Upper lobe of right lung (tissue), 1 donor: ENCODE results near the gene SLC39A7. TPM values are rescaled to one million over a fixed set of nuclear protein-coding genes. Genes with fewer than 3 reads are reported as not detected.

Source experiments
- ATAC-seq: fragments of 200-7000 bp; cut with Tn5 transposase; one replicate; pipeline ENCODE4 v1.9.1; 2020; ENCODE audit warnings: mild to moderate bottlenecking, moderate library complexity
- DNase-seq: peaks from one replicate; pipeline ENCODE4 v3.0.0-alpha.2; 2020
- H3K27ac ChIP-seq: fragments of 200-600 bp; one replicate; pipeline ENCODE4 v1.8.0; 2022
- H3K27me3 ChIP-seq: fragments of 200-600 bp; one replicate; pipeline ENCODE4 v1.8.0; 2022; ENCODE audit warnings: mild to moderate bottlenecking
- H3K36me3 ChIP-seq: fragments of 200-600 bp; one replicate; pipeline ENCODE4 v1.8.0; 2022
- H3K4me1 ChIP-seq: fragments of 200-600 bp; one replicate; pipeline ENCODE4 v1.8.0; 2022
- H3K4me3 ChIP-seq: fragments of 200-600 bp; one replicate; pipeline ENCODE4 v1.8.0; 2022; ENCODE audit warnings: mild to moderate bottlenecking
- H3K9me3 ChIP-seq: fragments of 200-600 bp; one replicate; pipeline ENCODE4 v1.8.0; 2022
- CTCF ChIP-seq: fragments of 200-600 bp; IDR thresholded peaks from one replicate; pipeline ENCODE4 v1.8.0; 2022; ENCODE audit warnings: antibody characterized with exemption
- intact Hi-C: fragments of 100-400 bp; cut with DNase I; formaldehyde crosslinking; loops from one replicate; pipeline ENCODE4 v1.11.0; 2022
- total RNA-seq: library from RNA; stranded (reverse); fragmentation: NEBNext Ultra II Directional; extraction: Animal tissue kit (Norgen Biotek cat#: 25700); gene quantifications from one replicate; pipeline ENCODE4 v1.2.1, GENCODE V29; 2021
- donor health status: DM: no; HTN: yes; CAD: no; lungs with severe emphysema.

The SLC39A7 gene
- total RNA-seq, 1 donor from 2014 or later, result 89.1 TPM

GRCh38 chr6:33199687-33200218 lies 914 bp upstream of the SLC39A7 start:
- Histone ChIP-seq H3K4me1 (peaks cover 45% of the 10 kb centered on the region), H3K36me3 (peaks cover 50% of the 10 kb centered on the region), H3K9me3 (no peaks in the 10 kb centered on the region), H3K27me3 (no peaks in the 10 kb centered on the region), H3K27ac (peak overlapping the region; percentile 97), H3K4me3 (peak overlapping the region; percentile 79)
- DNase-seq (peak; percentile 90), ATAC-seq (peak; percentile 62)
- TF ChIP-seq CTCF, result no peak
- intact Hi-C loops, result no loop called here

GRCh38 chr6:33201147-33201545 lies 479 bp downstream of the SLC39A7 start:
- no peak for DNase-seq
- peak; percentile 0 for ATAC-seq
- peak; percentile 14 for TF ChIP-seq CTCF
- Histone ChIP-seq H3K36me3 (peaks cover 36% of the 10 kb centered on the region), H3K4me3 (peak overlapping the region; percentile 79), H3K4me1 (peaks cover 54% of the 10 kb centered on the region), H3K27ac (peak overlapping the region; percentile 97), H3K9me3 (no peaks in the 10 kb centered on the region), H3K27me3 (no peaks in the 10 kb centered on the region)
- intact Hi-C loops, result no loop called here

- Histone ChIP-seq H3K9me3 (no peaks in the 10 kb centered on the region), H3K27me3 (no peaks in the 10 kb centered on the region), H3K27ac (no peak overlapping the region), H3K36me3 (peaks cover 28% of the 10 kb centered on the region), H3K4me3 (peak overlapping the region; percentile 79), H3K4me1 (peaks cover 53% of the 10 kb centered on the region)
- ATAC-seq (no peak), DNase-seq (no peak)
- no peak for TF ChIP-seq CTCF
- intact Hi-C loops, result no loop called here
These were observed 1.3 kb downstream of the SLC39A7 start for GRCh38 chr6:33201935-33202334.

- Histone ChIP-seq H3K27ac (no peak overlapping the region), H3K27me3 (no peaks in the 10 kb centered on the region), H3K36me3 (peaks cover 23% of the 10 kb centered on the region), H3K9me3 (no peaks in the 10 kb centered on the region), H3K4me1 (peaks cover 48% of the 10 kb centered on the region), H3K4me3 (no peak overlapping the region)
- TF ChIP-seq CTCF, result no peak
- intact Hi-C loops, result no loop called here
- ATAC-seq (no peak), DNase-seq (no peak)
These were observed 2.1 kb downstream of the SLC39A7 start for GRCh38 chr6:33202799-33203198.

GRCh38 chr6:33203443-33204164 lies 2.9 kb downstream of the SLC39A7 start:
- no peak for ATAC-seq
- DNase-seq, result no peak
- TF ChIP-seq CTCF, result no peak
- intact Hi-C loops, result no loop called here
- H3K36me3 ChIP-seq, result peaks cover 23% of the 10 kb centered on the region
- no peak overlapping the region for H3K27ac ChIP-seq
- no peaks in the 10 kb centered on the region for H3K9me3 ChIP-seq
- H3K27me3 ChIP-seq, result no peaks in the 10 kb centered on the region
- H3K4me3 ChIP-seq, result no peak overlapping the region
- peaks cover 40% of the 10 kb centered on the region for H3K4me1 ChIP-seq
